Nephron (organoid): ENCODE data around the gene NUP35.

Experiments used
- H3K27ac Mint-ChIP-seq, 3 experiments: 2 replicates each; pipeline ENCODE4 v1.8.0; 2020; ENCODE audit warnings: mixed read lengths in 3 of 3, mild to moderate bottlenecking in 2 of 3, moderate library complexity in 1 of 3
- H3K27me3 Mint-ChIP-seq: 2 replicates; pipeline ENCODE4 v1.8.0; 2021; ENCODE audit warnings: low read depth, mild to moderate bottlenecking, moderate library complexity, mixed read lengths
- H3K36me3 Mint-ChIP-seq: 2 replicates; pipeline ENCODE4 v1.8.0; 2020; ENCODE audit warnings: low read depth, mixed read lengths
- H3K4me1 Mint-ChIP-seq: 2 replicates; pipeline ENCODE4 v1.8.0; 2020; ENCODE audit warnings: mixed read lengths
- H3K4me3 Mint-ChIP-seq, 3 experiments: 2 replicates each; pipeline ENCODE4 v1.8.0; 2020; ENCODE audit warnings: mild to moderate bottlenecking in 3 of 3, mixed read lengths in 3 of 3, moderate library complexity in 2 of 3
- H3K9me3 Mint-ChIP-seq: 2 replicates; pipeline ENCODE4 v1.8.0; 2020; ENCODE audit warnings: mixed read lengths
- CTCF ChIP-seq, 3 experiments: fragments of 200-600 bp; sonication (generic); IDR thresholded peaks; one replicate each; pipeline ENCODE4 v1.5.0; 2021; ENCODE audit warnings: antibody characterized with exemption in 3 of 3; ENCODE audit not compliant: unreplicated experiment in 3 of 3

NUP35 gene

GRCh38 chr2:183186296-183186695, 62.1 kb downstream of the NUP35 start:
- H3K27ac Mint-ChIP-seq, result no peak overlapping the region
- no peaks in the 10 kb centered on the region for H3K4me1 Mint-ChIP-seq
- peaks cover 21% of the 10 kb centered on the region for H3K9me3 Mint-ChIP-seq
- no peak overlapping the region for H3K4me3 Mint-ChIP-seq
- no peak for TF ChIP-seq CTCF (IDR thresholded peaks at IDR 0.05; ENCODE audit: unreplicated experiment in 3 of 3)
- peaks cover 77% of the 10 kb centered on the region for H3K36me3 Mint-ChIP-seq
- H3K27me3 Mint-ChIP-seq, result no peaks in the 10 kb centered on the region

- Mint-ChIP-seq H3K27me3 (no peaks in the 10 kb centered on the region), H3K36me3 (peaks cover 77% of the 10 kb centered on the region), H3K4me1 (no peaks in the 10 kb centered on the region), H3K9me3 (peaks cover 18% of the 10 kb centered on the region), H3K27ac (no peak overlapping the region), H3K4me3 (no peak overlapping the region)
- no peak for TF ChIP-seq CTCF (IDR thresholded peaks at IDR 0.05; ENCODE audit: unreplicated experiment in 3 of 3)
These were observed 62.5 kb downstream of the NUP35 start for GRCh38 chr2:183186766-183187165.

- Mint-ChIP-seq H3K27ac (no peak overlapping the region), H3K4me3 (no peak overlapping the region), H3K4me1 (no peaks in the 10 kb centered on the region), H3K27me3 (no peaks in the 10 kb centered on the region), H3K9me3 (no peaks in the 10 kb centered on the region), H3K36me3 (peaks cover 35% of the 10 kb centered on the region)
- no peak for TF ChIP-seq CTCF (IDR thresholded peaks at IDR 0.05; ENCODE audit: unreplicated experiment in 3 of 3)
These were observed 68.1 kb downstream of the NUP35 start for GRCh38 chr2:183192343-183192742.

- Mint-ChIP-seq H3K9me3 (peaks cover 2% of the 10 kb centered on the region), H3K4me3 (no peak overlapping the region), H3K27ac (no peak overlapping the region), H3K36me3 (peaks cover 39% of the 10 kb centered on the region), H3K4me1 (no peaks in the 10 kb centered on the region), H3K27me3 (no peaks in the 10 kb centered on the region)
- no peak for TF ChIP-seq CTCF (IDR thresholded peaks at IDR 0.05; ENCODE audit: unreplicated experiment in 3 of 3)
These were observed 69.7 kb downstream of the NUP35 start for GRCh38 chr2:183193904-183194303.

- Mint-ChIP-seq H3K4me3 (no peak overlapping the region), H3K4me1 (no peaks in the 10 kb centered on the region), H3K27ac (no peak overlapping the region), H3K36me3 (peaks cover 37% of the 10 kb centered on the region), H3K27me3 (no peaks in the 10 kb centered on the region), H3K9me3 (peaks cover 4% of the 10 kb centered on the region)
- no peak for TF ChIP-seq CTCF (IDR thresholded peaks at IDR 0.05; ENCODE audit: unreplicated experiment in 3 of 3)
These were observed 71.2 kb downstream of the NUP35 start for GRCh38 chr2:183195397-183195796.

- no peak overlapping the region for H3K27ac Mint-ChIP-seq
- H3K4me1 Mint-ChIP-seq, result no peaks in the 10 kb centered on the region
These were observed 71.8 kb downstream of the NUP35 start for GRCh38 chr2:183195998-183196409.

More at GRCh38 chr2:183195998-183196409, 71.8 kb downstream of the NUP35 start:
- H3K36me3 Mint-ChIP-seq, result peaks cover 36% of the 10 kb centered on the region
- TF ChIP-seq CTCF (IDR thresholded peaks at IDR 0.05; ENCODE audit: unreplicated experiment in 3 of 3), result no peak
- no peaks in the 10 kb centered on the region for H3K27me3 Mint-ChIP-seq
- peaks cover 4% of the 10 kb centered on the region for H3K9me3 Mint-ChIP-seq
- H3K4me3 Mint-ChIP-seq, result no peak overlapping the region
